Neural progenitor cell (in vitro differentiated cells): Measurements from ENCODE around the gene CES1. TPM values are rescaled to one million over a fixed set of nuclear protein-coding genes. Genes with fewer than 3 reads are reported as not detected.
"Not testable (repeated sequence)": the region's sequence is repeated elsewhere in the genome, so short reads cannot be mapped to it uniquely, and the experiment has no call there.

Source experiments
- DNase-seq: peaks from one replicate; pipeline ENCODE4 v3.0.0-alpha.2; 2016; ENCODE audit warnings: low spot score
- H2AFZ ChIP-seq: fragments of 200-600 bp; sonication (generic); replicated peaks from 2 replicates; pipeline ENCODE4 v1.6.1; 2016; ENCODE audit warnings: antibody characterized with exemption
- H3F3A ChIP-seq: fragments of 200-600 bp; sonication (generic); 2 replicates; pipeline ENCODE4 v1.6.1; 2016; ENCODE audit warnings: antibody characterized with exemption, low read depth
- H3K27ac ChIP-seq: fragments of 200-600 bp; sonication (generic); 2 replicates; pipeline ENCODE4 v1.5.1; 2016; ENCODE audit warnings: mild to moderate bottlenecking
- H3K27me3 ChIP-seq: fragments of 200-600 bp; sonication (generic); 2 replicates; pipeline ENCODE4 v1.6.1; 2016; ENCODE audit warnings: mild to moderate bottlenecking, moderate library complexity
- H3K36me3 ChIP-seq: fragments of 200-600 bp; sonication (generic); 2 replicates; pipeline ENCODE4 v1.5.1; 2016
- H3K4me1 ChIP-seq: fragments of 200-600 bp; sonication (generic); 2 replicates; pipeline ENCODE4 v1.6.1; 2016; ENCODE audit warnings: mixed run types
- H3K4me2 ChIP-seq: fragments of 200-600 bp; sonication (generic); 2 replicates; pipeline ENCODE4 v1.6.1; 2016
- H3K4me3 ChIP-seq: fragments of 200-600 bp; sonication (generic); 2 replicates; pipeline ENCODE4 v1.5.1; 2016
- H3K79me2 ChIP-seq: fragments of 200-600 bp; sonication (generic); 2 replicates; pipeline ENCODE4 v1.6.1; 2016; ENCODE audit warnings: low read depth
- H3K9ac ChIP-seq: fragments of 200-600 bp; sonication (generic); 2 replicates; pipeline ENCODE4 v1.6.1; 2016
- H3K9me3 ChIP-seq: fragments of 200-600 bp; sonication (generic); 2 replicates; pipeline ENCODE4 v1.5.1; 2016; ENCODE audit warnings: low read depth
- H4K20me1 ChIP-seq: fragments of 200-600 bp; sonication (generic); 2 replicates; pipeline ENCODE4 v1.6.1; 2016; ENCODE audit warnings: low read depth
- H3K27ac Mint-ChIP-seq: 3 replicates; pipeline ENCODE4 v1.8.0; 2021; ENCODE audit warnings: mixed read lengths
- H3K27me3 Mint-ChIP-seq: 2 replicates; pipeline ENCODE4 v1.8.0; 2022; ENCODE audit warnings: low read depth, mild to moderate bottlenecking, inconsistent platforms, moderate library complexity, mixed read lengths; ENCODE audit not compliant: insufficient read depth
- H3K36me3 Mint-ChIP-seq: 3 replicates; pipeline ENCODE4 v1.8.0; 2021; ENCODE audit warnings: mixed read lengths
- H3K4me1 Mint-ChIP-seq: 3 replicates; pipeline ENCODE4 v1.8.0; 2021; ENCODE audit warnings: mixed read lengths
- H3K4me3 Mint-ChIP-seq: 3 replicates; pipeline ENCODE4 v1.8.0; 2021; ENCODE audit warnings: mild to moderate bottlenecking, moderate library complexity, mixed read lengths
- H3K9me3 Mint-ChIP-seq: 3 replicates; pipeline ENCODE4 v1.8.0; 2020; ENCODE audit warnings: mixed read lengths
- EZH2 ChIP-seq: fragments of 200-600 bp; sonication (generic); IDR thresholded peaks from 2 replicates; pipeline ENCODE4 v1.6.1; 2017; ENCODE audit warnings: antibody characterized with exemption, mild to moderate bottlenecking, moderate library complexity
- EZH2phosphoT487 ChIP-seq: fragments of 200-600 bp; sonication (generic); IDR thresholded peaks from 2 replicates; pipeline ENCODE4 v1.6.1; 2017; ENCODE audit warnings: antibody characterized with exemption
- total RNA-seq: library from RNA; depleted of rRNA; stranded (reverse); fragments of >200 nt; gene quantifications from 2 replicates; pipeline ENCODE4 v1.2.3, GENCODE V29; 2015; ENCODE audit warnings: low replicate concordance
- TF ChIP-seq, protein P1 (sequence below): fragments of 200-600 bp; sonication (generic); IDR thresholded peaks from 2 replicates; pipeline ENCODE4 v1.5.1; 2017; ENCODE audit warnings: antibody characterized with exemption, mild to moderate bottlenecking

Gene CES1
- total RNA-seq, 1 donor from 2014 or later, result not detected

DNA sequence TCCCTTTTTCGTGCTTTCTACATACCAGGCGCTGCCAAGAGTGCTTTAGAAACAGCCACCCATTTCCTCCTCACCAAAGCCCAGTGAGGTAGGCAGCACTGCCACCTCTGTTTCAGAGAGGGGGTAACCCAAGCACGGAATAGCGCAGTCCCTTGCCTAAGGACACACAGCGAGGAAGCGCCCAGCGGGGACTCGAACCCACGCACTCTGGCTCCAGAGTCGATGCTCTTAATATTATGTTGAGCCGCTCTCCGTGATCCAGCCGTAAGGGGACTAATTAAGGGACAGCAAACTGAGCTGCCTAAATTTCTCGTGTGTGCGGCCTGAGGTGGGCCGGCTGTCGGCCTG is 497 bp downstream of the CES1 start:
- TF ChIP-seq EZH2 (no peak), EZH2phosphoT487 (no peak)
- TF ChIP-seq, protein P1, sequence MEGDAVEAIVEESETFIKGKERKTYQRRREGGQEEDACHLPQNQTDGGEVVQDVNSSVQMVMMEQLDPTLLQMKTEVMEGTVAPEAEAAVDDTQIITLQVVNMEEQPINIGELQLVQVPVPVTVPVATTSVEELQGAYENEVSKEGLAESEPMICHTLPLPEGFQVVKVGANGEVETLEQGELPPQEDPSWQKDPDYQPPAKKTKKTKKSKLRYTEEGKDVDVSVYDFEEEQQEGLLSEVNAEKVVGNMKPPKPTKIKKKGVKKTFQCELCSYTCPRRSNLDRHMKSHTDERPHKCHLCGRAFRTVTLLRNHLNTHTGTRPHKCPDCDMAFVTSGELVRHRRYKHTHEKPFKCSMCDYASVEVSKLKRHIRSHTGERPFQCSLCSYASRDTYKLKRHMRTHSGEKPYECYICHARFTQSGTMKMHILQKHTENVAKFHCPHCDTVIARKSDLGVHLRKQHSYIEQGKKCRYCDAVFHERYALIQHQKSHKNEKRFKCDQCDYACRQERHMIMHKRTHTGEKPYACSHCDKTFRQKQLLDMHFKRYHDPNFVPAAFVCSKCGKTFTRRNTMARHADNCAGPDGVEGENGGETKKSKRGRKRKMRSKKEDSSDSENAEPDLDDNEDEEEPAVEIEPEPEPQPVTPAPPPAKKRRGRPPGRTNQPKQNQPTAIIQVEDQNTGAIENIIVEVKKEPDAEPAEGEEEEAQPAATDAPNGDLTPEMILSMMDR, result no peak
- Mint-ChIP-seq H3K4me3 (no peak overlapping the region), H3K9me3 (no peaks in the 10 kb centered on the region), H3K27ac (no peak overlapping the region), H3K36me3 (no peaks in the 10 kb centered on the region), H3K27me3 (no peaks in the 10 kb centered on the region), H3K4me1 (peaks cover 13% of the 10 kb centered on the region)
- Histone ChIP-seq H3K4me1 (peaks cover 9% of the 10 kb centered on the region), H3K79me2 (no peaks in the 10 kb centered on the region), H2AFZ (no peak overlapping the region), H3K9ac (no peak overlapping the region), H3K27ac (no peak overlapping the region), H3K4me2 (no peak overlapping the region), H4K20me1 (no peaks in the 10 kb centered on the region), H3K27me3 (no peaks in the 10 kb centered on the region), H3F3A (no peaks in the 10 kb centered on the region), H3K36me3 (no peaks in the 10 kb centered on the region), H3K4me3 (no peak overlapping the region), H3K9me3 (no peaks in the 10 kb centered on the region)
- no peak for DNase-seq

DNA sequence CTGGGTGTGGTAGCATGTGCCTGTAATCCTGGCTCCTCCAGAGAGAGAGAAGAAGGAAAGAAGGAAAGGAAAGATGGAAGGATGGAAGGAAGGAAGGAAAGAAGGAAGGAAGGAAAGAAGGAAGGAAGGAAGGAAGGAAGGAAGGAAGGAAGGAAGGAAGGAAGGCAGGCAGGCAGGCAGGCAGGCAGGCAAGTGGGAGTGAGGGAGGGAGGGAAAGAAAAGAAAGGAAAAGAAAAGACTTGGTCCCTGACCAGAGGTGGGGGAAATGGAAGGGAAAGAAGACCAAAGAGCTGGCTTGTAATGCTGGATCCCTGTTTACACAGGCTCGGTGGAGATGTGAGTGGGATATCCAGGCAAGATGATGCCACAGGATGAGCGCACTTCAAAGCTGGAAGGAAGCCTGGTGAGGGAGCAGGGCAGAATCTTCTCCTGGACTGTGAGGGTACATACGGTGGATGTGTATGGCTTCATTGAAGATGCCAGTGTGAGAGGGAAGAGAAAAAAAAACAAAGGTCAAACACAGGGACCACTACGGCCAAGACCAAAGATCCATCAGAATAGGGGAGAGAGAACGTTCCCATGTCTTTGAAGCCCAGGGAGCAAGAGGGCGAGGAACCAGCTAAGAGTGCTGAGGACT is 2.1 kb downstream of the CES1 start:
- no peaks in the 10 kb centered on the region for H4K20me1 ChIP-seq
- H3K4me2 ChIP-seq, result no peak overlapping the region
- no peak overlapping the region for H3K4me3 Mint-ChIP-seq
- no peaks in the 10 kb centered on the region for H3K27me3 ChIP-seq
- H3K36me3 Mint-ChIP-seq, result no peaks in the 10 kb centered on the region
- H3K9me3 ChIP-seq, result no peaks in the 10 kb centered on the region
- H3K27ac Mint-ChIP-seq, result no peak overlapping the region
- no peak overlapping the region for H3K27ac ChIP-seq
- no peak overlapping the region for H3K4me3 ChIP-seq
- peaks cover 9% of the 10 kb centered on the region for H3K4me1 ChIP-seq
- no peaks in the 10 kb centered on the region for H3K79me2 ChIP-seq
- H3K4me1 Mint-ChIP-seq, result peaks cover 10% of the 10 kb centered on the region
- TF ChIP-seq, protein P1, result no peak
- no peak for TF ChIP-seq EZH2
- TF ChIP-seq EZH2phosphoT487, result no peak
- DNase-seq, result no peak
- no peaks in the 10 kb centered on the region for H3F3A ChIP-seq
- H3K27me3 Mint-ChIP-seq, result peaks cover 2% of the 10 kb centered on the region
- no peak overlapping the region for H3K9ac ChIP-seq
- no peak overlapping the region for H2AFZ ChIP-seq
- H3K36me3 ChIP-seq, result no peaks in the 10 kb centered on the region
- no peaks in the 10 kb centered on the region for H3K9me3 Mint-ChIP-seq

DNA sequence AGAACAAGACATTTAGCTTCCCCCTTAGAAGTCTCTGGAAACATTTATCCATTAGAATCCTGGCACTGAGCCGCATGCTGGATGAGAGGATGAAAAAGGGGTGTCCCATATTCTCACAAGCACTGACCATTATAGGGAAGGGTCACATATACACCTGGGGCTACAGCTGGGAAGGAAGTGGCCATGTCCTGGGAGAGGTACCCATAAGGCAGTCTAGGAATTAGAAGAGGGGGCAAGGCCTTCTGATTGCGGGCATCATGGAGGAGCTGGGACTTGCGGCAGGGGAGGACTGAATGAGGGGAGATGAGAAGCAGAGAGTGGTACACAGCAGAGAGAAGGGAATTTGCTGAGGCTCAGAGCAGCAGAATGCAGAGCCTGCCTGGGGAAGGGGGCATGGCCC is 3.7 kb downstream of the CES1 start:
- peaks cover 10% of the 10 kb centered on the region for H3K4me1 Mint-ChIP-seq
- H3K9me3 ChIP-seq, H3K4me1 ChIP-seq, H3K9me3 Mint-ChIP-seq, H3K4me3 ChIP-seq, H3K27ac Mint-ChIP-seq, H3K4me3 Mint-ChIP-seq, H3K36me3 ChIP-seq, H3K27ac ChIP-seq, H3K79me2 ChIP-seq, H2AFZ ChIP-seq, H3K36me3 Mint-ChIP-seq, H3K27me3 Mint-ChIP-seq, H3K27me3 ChIP-seq, H4K20me1 ChIP-seq, DNase-seq, H3F3A ChIP-seq, H3K4me2 ChIP-seq, H3K9ac ChIP-seq: not testable (repeated sequence)

DNA sequence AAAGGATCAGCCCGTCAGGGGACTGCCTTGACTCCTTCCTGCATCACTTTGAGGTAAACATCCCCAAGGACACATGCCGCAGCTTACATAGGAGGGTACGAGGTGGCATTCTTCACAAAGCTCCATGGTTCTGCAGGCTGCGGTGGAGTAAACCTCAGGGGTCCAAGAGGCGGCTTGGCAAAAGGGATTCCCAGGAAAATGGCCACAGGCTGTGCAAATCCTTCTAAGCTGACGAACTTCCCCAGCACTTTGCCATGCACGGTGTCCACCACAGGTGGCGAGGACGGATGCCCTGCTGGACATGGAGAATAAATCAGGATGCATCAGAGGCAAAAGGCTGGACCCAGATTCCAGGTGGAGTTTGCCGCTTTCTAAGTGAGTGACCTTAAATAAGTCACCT is 4.2 kb downstream of the CES1 start:
- TF ChIP-seq EZH2phosphoT487, result no peak
- no peak for TF ChIP-seq EZH2
- TF ChIP-seq, protein P1, result no peak
- H3K27me3 Mint-ChIP-seq, result peaks cover 2% of the 10 kb centered on the region
- no peak overlapping the region for H3K9ac ChIP-seq

More for the DNA sequence above, 4.2 kb downstream of the CES1 start:
- Histone ChIP-seq H3K36me3 (no peaks in the 10 kb centered on the region), H3K9me3 (no peaks in the 10 kb centered on the region), H3K4me3 (no peak overlapping the region), H3F3A (no peaks in the 10 kb centered on the region), H3K79me2 (no peaks in the 10 kb centered on the region), H2AFZ (no peak overlapping the region), H3K4me1 (peaks cover 9% of the 10 kb centered on the region), H3K4me2 (no peak overlapping the region), H4K20me1 (no peaks in the 10 kb centered on the region), H3K27me3 (peaks cover 4% of the 10 kb centered on the region), H3K27ac (no peak overlapping the region)
- Mint-ChIP-seq H3K27ac (no peak overlapping the region), H3K36me3 (no peaks in the 10 kb centered on the region), H3K4me3 (no peak overlapping the region), H3K9me3 (no peaks in the 10 kb centered on the region), H3K4me1 (peaks cover 10% of the 10 kb centered on the region)
- DNase-seq, result no peak
